ENCODE results near the gene ALDH18A1. TPM values are rescaled to one million over a fixed set of nuclear protein-coding genes. Genes with fewer than 3 reads are reported as not detected.

ALDH18A1 gene
- total and polyA plus RNA-seq, 2 donors (not counting 3 experiments of a cell fraction or from before 2014, with no cell fraction given), result 53.2 to 92.6 TPM

- H3K9me3 ChIP-seq (replicated peaks; ENCODE audit: control insufficient read depth, insufficient read depth, low read length), result no peaks in the 10 kb centered on the region
- POLR2A ChIA-PET, result no interaction called here
- H3K27ac ChIP-seq (ENCODE audit: insufficient read depth, low read depth, low read length), result no peak overlapping the region
- H3K27me3 ChIP-seq (ENCODE audit: control insufficient read depth in 2 of 2, insufficient read depth in 2 of 2, low read length in 2 of 2), result no peaks in the 10 kb centered on the region
- H4K20me1 ChIP-seq (replicated peaks; ENCODE audit: control insufficient read depth, extremely low read depth, insufficient read depth, low read length), result no peaks in the 10 kb centered on the region
- dilution Hi-C loops (cut with MboI; ENCODE audit: extremely low pct_ligation_motif_present, low sequenced_read_pairs), result no loop called here
- no peaks in the 10 kb centered on the region for H3K9me1 ChIP-seq (replicated peaks; ENCODE audit: control insufficient read depth, extremely low read depth, insufficient read depth, low read length)
- CTCF ChIA-PET, result interaction anchor here (7.4 kb wide), 1 partner anchor 144 kb away, joined by 758 read pairs; no protein-coding TSS in a partner anchor
- H3K4me2 ChIP-seq (ENCODE audit: insufficient read depth, low read length), result no peak overlapping the region
- peaks cover 8% of the 10 kb centered on the region for H3K79me2 ChIP-seq (ENCODE audit: control insufficient read depth, insufficient read depth, low read length)
- no TSS peak for BruUV-seq (replicated peaks)
- H3K36me3 ChIP-seq (ENCODE audit: control insufficient read depth in 2 of 2, extremely low read depth in 1 of 2, insufficient read depth in 2 of 2, low read length in 2 of 2), result no peaks in the 10 kb centered on the region
- FAIRE-seq (no peak), DNase-seq (ENCODE audit: low read depth, low spot score) (no peak)
- no peak for TF ChIP-seq GATA2 (IDR thresholded peaks at IDR 0.05; ENCODE audit: insufficient read depth, insufficient read length, low read depth, low read length)
- no peak for TF ChIP-seq CTCF (IDR thresholded peaks at IDR 0.05; ENCODE audit: extremely low read depth in 1 of 2, insufficient read depth in 1 of 2, low read depth in 1 of 2, low read length in 2 of 2)
- peaks cover 9% of the 10 kb centered on the region for H3K4me1 ChIP-seq (ENCODE audit: control insufficient read depth, extremely low read depth, insufficient read depth, low read length)
- no peak overlapping the region for H3K9ac ChIP-seq (replicated peaks; ENCODE audit: extremely low read depth, insufficient read depth, low read length)
- intact Hi-C loops (cut with micrococcal nuclease), result no loop called here
- no peak overlapping the region for H3K4me3 ChIP-seq (replicated peaks in 1 of 3; ENCODE audit: insufficient read depth in 1 of 3, low read depth in 1 of 3, low read length in 3 of 3)
- H2AFZ ChIP-seq (ENCODE audit: low read depth, low read length), result no peak overlapping the region
Measured at GRCh38 chr10:95697429-95697828, 40.9 kb upstream of the ALDH18A1 start.

GRCh38 chr10:95694665-95695064 lies 38.2 kb upstream of the ALDH18A1 start:
- H3K27me3 ChIP-seq (ENCODE audit: control insufficient read depth in 2 of 2, insufficient read depth in 2 of 2, low read length in 2 of 2), result no peaks in the 10 kb centered on the region
- ChIA-PET POLR2A (interaction anchor here (1.2 to 2.2 kb wide), 3 partner anchors 48 to 171 kb away, joined by 3 to 8 read pairs (median 7); no protein-coding TSS in a partner anchor), CTCF (interaction anchor here (1.3 to 7.4 kb wide), 22 partner anchors 9 to 598 kb away, joined by 4 to 758 read pairs (median 20); partner anchors contain the start of genes ALDH18A1 and ENTPD1)
- dilution Hi-C loops (cut with MboI; ENCODE audit: extremely low pct_ligation_motif_present, low sequenced_read_pairs), result no loop called here
- no peak overlapping the region for H3K4me2 ChIP-seq (ENCODE audit: insufficient read depth, low read length)
- H3K9ac ChIP-seq (replicated peaks; ENCODE audit: extremely low read depth, insufficient read depth, low read length), result no peak overlapping the region
- H3K9me3 ChIP-seq (replicated peaks; ENCODE audit: control insufficient read depth, insufficient read depth, low read length), result no peaks in the 10 kb centered on the region
- H4K20me1 ChIP-seq (replicated peaks; ENCODE audit: control insufficient read depth, extremely low read depth, insufficient read depth, low read length), result no peaks in the 10 kb centered on the region
- peaks cover 13% of the 10 kb centered on the region for H3K4me1 ChIP-seq (ENCODE audit: control insufficient read depth, extremely low read depth, insufficient read depth, low read length)
- DNase-seq (ENCODE audit: low read depth, low spot score), result no peak
- intact Hi-C loops (cut with micrococcal nuclease), result loop anchor here (1.0 to 2.0 kb wide), 11 partner anchors 34 to 320 kb away; partner anchors contain the start of genes ALDH18A1, CC2D2B and ENTPD1
- peak; percentile 15 for FAIRE-seq
- H3K4me3 ChIP-seq (replicated peaks in 1 of 3; ENCODE audit: insufficient read depth in 1 of 3, low read depth in 1 of 3, low read length in 3 of 3), result no peak overlapping the region
- H3K9me1 ChIP-seq (replicated peaks; ENCODE audit: control insufficient read depth, extremely low read depth, insufficient read depth, low read length), result no peaks in the 10 kb centered on the region
- H2AFZ ChIP-seq (ENCODE audit: low read depth, low read length), result peak overlapping the region; percentile 12
- TF ChIP-seq MAX (IDR thresholded peaks at IDR 0.05; ENCODE audit: insufficient read depth, insufficient read length) (no peak), MYC (IDR thresholded peaks at IDR 0.05; ENCODE audit: low read depth, low read length) (no peak), POLR2A (IDR thresholded peaks at IDR 0.05; ENCODE audit: low read depth, low read length) (no peak)
- no TSS peak for BruUV-seq (replicated peaks)
- peaks cover 0 to 2% of the 10 kb centered on the region in 2 experiments for H3K36me3 ChIP-seq (ENCODE audit: control insufficient read depth in 2 of 2, extremely low read depth in 1 of 2, insufficient read depth in 2 of 2, low read length in 2 of 2)
- no peak overlapping the region for H3K27ac ChIP-seq (ENCODE audit: insufficient read depth, low read depth, low read length)
- H3K79me2 ChIP-seq (ENCODE audit: control insufficient read depth, insufficient read depth, low read length), result peaks cover 9% of the 10 kb centered on the region
